T-helper 2 cell treated with Interferon-gamma antibody and Interleukin-4, amounts not matched to agents 100 ng/mL and 5 ng/mL, for 36 hours (primary cell): ENCODE data around the gene IFI35. TPM values are rescaled to one million over a fixed set of nuclear protein-coding genes. Genes with fewer than 3 reads are reported as not detected.

ENCODE experiments used
- intact Hi-C: fragments of 100-400 bp; cut with micrococcal nuclease; formaldehyde crosslinking; loops from one replicate; pipeline ENCODE4 v1.15.1; 2023
- total RNA-seq: library from RNA; stranded (reverse); gene quantifications from 2 replicates; pipeline ENCODE4 v1.2.3, GENCODE V29; 2022

IFI35 gene
- total RNA-seq, 1 donor from 2014 or later, result 101 TPM

DNA sequence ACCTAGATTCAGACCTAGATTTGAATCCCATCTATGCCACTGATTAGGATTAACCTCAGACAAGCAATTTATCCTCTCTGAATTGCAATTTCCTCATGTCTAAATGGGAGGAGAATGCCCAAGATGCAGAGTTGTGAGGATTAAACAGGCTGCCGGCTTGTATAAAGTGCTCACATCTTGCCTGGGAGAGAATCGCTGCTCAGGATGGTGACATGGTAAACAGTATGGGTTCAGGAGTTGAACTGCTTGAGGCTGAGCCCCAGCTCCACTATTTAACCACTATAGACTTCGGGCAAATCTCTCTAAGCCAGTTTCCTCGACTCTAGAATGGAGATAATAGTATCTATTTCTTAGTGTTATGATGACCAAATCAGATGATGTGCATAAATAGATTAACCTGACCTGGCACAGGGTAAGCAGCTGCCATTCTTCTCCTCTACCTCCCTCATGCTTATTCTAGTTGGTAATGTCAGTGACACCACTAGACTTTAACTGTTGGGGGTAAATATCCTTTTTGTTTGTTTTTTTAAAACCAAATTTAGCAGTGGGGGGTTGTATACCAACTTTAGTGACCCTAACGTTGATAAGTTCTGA, 9.1 kb upstream of the IFI35 start:
- intact Hi-C loops, result loop anchor here (5.0 to 10.0 kb wide), 2 partner anchors 130 to 487 kb away; partner anchors contain the start of genes BRCA1 and DHX8

DNA sequence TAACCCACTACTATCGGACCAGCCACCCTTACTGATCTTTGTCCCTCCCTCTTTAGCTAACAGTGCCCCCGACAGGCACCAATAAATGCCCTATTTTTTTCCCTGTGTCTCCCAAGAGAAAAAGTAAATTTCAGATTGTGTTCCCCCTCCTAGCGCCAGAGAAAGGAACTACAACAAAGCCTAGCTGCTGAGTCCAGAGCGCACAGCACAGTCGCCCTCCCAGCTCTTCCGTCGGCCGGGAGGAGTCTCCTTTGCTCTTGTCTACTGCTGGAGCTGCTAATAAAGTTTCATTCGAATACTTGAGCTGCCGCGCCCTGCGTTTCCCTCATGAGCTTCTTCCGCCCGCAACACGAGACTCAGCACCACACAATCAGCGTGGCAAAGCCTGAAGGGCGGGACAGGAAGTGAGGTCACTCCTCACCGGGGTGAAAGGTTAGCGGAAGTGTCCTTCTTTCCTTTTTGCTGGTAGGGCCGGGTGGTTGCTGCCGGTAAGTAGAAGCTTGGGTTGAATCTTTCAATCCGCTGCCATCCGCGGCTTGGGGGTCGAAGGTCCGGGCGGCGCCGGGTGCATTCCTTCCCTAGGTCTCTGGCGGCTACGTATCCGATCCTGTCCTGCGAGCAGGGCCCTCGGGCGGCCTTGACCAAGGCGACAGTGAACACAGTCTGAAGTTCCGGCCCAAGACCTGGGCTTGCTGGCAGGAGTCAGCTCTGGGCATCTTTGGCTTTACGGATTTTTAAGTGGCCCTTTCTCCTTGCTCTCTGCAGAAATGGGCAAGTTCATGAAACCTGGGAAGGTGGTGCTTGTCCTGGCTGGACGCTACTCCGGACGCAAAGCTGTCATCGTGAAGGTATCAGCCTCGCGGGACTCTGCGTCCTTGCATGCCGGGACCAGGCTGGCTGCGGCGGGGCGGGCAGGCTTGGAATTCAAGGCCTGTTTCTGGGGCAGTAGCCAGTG, 8.3 kb upstream of the IFI35 start, which contains the start of gene RPL27:
Gene RPL27, plus strand, starts transcription at position 436 of the 955 bp plus-strand sequence. Its CDS starts 332 bp downstream, at position 768.
- intact Hi-C loops, result loop anchor here (1.0 to 10.0 kb wide), 8 partner anchors 8 to 487 kb away; partner anchors contain the start of genes AARSD1, BRCA1, DHX8 and IFI35

DNA sequence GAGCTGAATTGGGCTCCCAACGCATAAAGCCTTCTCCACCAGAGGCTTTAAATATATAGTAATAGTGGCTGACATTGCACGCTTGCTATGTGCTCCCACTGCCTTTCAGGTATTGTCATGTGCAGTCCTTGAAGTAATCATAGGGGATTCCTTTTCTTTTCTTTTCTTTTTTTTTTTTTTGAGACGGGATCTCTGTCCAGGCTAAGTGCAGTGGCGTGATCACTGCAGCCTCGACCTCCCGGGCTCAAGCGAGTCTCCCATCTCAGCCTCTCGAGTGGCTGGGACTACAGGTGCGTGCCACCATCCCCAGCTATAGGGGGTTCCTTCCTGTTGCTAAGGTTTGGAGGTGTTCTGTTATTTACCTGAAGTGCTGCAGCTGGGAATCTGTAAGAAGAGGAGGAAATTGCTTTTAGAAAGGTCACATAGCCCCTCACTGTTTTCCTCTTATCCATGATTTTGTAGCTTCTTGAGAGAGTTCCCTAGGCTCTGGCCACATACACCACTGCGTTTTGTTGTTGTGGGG, 7.5 kb upstream of the IFI35 start:
- intact Hi-C loops, result loop anchor here (2.0 to 10.0 kb wide), 3 partner anchors 34 to 486 kb away; partner anchors contain the start of genes AARSD1, BRCA1 and DHX8

DNA sequence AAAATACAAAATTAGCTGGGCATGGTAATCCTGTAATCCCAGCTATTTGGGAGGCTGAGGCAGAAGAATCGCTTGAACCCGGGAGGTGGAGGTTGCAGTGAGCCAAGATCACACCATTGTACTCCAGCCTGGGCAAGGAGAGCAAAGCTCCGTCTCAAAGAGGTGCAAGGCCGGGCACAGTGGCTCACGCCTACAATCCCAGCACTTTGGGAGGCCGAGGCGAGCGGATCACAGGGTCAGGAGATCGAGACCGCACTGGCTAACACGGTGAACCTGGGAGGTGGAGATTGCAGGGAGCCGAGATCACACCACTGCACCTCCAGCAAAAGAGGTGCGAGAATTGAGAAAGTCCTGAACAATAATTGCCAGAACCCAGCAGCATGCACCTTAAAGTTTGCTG, 5.7 kb upstream of the IFI35 start:
- intact Hi-C loops, result loop anchor here (10.0 kb wide), 1 partner anchor 214 kb away; the partner anchor contains the start of gene TMEM106A

DNA sequence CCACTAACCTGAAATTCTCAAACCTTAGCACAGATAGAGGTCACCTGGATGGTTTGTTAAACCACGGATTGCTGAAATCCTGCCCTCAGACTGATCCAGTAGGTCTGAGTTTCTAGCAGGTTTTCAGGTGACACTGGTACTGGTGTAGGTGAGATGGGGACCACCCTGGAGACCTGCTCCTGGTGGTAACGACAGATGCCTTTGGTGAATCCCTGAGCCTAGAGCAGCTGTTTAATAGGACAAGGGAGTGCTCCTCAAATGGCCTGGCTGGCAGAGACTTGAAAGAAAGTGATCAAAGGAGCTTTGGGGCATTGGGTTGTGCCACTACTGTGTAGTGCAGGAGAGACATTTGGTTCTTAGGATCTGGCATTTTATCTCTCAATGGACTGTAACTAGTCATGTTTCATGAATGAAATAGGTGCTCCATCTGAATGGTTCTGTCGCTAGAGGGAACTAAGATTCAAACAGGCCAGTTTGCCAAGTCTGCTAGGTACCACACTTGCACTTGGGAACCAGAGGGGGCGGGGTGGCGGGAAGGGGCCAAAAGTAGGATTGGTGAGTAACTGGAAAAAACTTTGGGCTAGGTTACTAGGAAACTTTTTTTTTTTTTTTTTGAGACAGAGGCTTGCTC, 2.9 kb upstream of the IFI35 start:
- intact Hi-C loops, result loop anchor here (10.0 kb wide), 1 partner anchor 211 kb away; the partner anchor contains the start of gene TMEM106A

DNA sequence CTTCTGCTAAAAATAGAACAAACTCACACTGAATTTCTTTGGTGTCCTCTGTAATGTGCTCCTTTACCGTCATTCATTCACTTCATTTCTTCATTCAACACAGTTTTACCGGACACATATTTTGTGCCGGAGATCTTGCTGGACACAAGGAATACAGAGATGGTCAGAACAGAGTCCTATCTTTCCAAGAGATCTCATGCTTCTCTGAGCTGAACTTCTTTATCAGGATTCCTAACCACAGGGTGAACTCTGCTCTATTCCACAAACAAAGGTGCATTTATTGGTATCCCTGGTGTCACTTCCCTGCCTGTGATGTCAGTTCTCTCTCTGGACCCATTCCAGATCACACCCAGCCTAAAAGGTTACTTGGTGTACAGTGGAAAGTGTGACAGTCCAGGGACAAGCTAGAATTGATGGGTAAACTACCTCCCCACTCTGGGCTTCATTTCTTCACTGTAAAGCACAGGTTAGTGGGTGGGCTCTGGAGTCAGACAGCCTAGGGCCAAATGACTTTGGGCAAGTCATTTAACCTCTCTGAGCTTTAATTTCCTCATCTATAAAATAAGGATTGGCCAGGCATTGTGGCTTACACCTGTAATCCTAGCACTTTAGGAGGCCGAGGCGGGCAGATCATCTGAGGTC, 4.2 kb downstream of the IFI35 start:
- intact Hi-C loops, result no loop called here

DNA sequence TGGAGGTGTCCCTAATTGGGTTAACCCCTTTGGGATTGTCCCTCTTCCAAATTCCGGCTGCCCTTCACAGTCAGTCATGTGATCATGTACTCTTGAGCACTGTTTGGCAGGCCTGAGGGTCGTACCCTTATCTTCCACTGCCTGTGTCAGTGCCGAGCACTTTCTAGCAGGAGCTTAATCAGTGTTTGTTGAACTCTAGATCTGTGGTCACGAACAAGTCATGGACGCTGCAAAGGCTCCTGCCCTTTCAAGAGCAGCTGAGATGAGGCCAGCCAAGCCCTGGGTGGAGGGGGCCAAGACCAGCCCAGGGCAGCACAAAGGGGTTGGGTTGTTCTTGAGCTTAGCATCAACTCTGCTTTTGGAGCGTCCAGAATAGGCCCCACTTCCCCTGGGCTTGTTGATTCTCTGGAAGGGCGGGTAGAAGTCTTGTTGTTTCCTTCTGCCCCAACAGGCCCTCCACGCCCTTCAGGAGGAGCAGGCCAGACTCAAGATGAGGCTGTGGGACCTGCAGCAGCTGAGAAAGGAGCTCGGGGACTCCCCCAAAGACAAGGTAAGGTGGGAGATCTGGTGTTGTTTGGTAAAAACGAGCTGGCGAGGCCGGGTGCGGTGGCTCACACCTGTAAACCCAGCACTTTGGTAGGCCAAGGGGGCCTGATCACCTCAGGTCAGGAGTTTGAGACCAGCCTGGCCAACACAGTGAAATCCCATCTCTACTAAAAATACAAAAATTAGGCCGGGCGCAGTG, 5.3 kb downstream of the IFI35 start:
- intact Hi-C loops, result no loop called here

DNA sequence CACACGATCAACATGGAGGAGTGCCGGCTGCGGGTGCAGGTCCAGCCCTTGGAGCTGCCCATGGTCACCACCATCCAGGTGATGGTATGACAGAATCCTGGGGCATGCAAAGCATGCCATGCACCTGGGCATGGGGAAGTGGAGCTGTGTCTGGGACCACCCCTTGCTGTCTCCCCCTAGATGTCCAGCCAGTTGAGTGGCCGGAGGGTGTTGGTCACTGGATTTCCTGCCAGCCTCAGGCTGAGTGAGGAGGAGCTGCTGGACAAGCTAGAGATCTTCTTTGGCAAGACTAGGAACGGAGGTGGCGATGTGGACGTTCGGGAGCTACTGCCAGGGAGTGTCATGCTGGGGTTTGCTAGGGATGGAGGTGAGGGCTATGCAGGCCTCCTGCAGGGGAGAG, 6.7 kb downstream of the IFI35 start:
- intact Hi-C loops, result no loop called here

DNA sequence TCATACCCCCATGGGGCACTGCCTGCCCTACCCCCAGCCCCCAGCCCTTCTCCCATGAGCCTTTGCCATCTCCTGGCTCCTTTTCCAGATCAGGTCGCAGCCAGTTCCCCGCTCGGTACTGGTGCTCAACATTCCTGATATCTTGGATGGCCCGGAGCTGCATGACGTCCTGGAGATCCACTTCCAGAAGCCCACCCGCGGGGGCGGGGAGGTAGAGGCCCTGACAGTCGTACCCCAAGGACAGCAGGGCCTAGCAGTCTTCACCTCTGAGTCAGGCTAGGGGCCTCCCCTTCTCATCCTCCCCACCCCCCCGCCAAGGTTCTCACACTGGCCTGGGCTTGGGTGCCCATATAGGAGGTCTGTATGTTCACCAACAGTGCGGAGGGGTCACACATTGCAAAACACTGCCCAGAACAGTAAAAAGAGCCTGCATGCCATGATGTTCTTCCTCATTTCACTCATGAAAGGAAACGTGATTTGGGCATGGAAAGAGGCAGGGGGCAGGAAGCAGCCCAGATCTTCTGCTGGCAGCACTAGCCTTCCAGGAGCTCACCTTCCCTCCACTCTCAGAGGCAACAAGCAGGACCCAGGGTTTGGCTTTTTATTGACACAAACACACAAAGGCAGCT, 7.5 kb downstream of the IFI35 start:
- intact Hi-C loops, result no loop called here

DNA sequence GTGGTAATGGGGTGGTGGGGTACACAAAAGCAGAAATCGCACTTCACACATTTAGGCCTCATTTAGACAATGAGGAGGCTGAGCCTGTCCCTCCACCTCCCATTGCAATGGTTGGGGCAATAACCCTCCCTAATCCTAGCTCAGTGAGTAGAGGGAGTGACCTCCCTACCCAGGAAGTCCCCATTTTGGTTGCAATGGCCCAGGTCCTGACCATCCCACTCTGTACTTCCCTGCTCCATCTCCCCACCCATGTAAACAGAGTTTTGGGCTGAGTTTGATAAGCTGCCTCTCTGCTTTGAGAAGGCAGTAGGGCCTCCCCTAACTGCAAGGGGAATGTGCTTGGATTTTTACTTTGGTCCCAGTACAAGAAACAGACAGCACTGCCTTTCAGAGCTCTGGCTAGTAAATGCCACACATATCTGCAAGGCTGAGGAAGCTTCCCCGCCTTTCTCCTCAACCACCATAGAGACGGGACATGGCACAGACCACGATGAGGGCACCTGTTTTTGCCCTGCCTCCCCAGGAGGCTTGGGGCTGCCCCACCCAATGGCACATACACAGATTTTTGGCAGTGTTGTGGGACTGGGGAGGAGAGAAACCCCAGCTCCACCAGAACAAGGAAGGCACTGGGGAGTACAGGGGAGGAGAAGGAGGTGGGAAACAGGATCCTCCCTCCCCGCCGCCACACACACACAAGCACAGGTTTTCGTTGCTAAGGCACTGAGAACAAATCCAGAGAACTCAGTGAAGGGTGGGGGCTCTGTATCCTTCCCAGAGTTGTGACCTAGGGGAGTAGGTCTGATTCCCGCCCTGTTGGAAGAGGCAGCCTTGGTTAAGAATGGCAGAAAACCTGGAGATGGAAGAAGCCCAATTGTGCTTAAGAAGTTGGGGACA, 8.3 kb downstream of the IFI35 start:
- intact Hi-C loops, result no loop called here

DNA sequence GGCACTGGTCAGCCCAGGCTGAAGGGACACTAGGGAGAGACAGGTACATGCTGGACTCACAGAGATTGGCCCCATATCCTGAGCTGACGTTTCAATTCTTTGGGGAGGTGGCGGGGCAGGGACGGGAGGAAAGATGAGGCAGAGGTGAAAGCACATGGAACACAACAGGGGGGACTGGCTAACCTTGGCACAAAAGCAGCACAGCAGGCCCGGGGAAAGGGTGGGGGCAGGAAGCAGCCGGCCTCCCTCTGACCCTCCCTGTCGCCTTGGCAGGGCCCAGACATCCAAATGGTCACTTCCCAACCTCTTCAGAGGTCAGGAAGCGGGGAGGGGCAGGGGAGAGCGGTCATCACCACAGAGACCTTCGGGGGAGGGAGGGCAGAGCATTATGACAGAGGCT, 9.0 kb downstream of the IFI35 start:
- intact Hi-C loops, result no loop called here

DNA sequence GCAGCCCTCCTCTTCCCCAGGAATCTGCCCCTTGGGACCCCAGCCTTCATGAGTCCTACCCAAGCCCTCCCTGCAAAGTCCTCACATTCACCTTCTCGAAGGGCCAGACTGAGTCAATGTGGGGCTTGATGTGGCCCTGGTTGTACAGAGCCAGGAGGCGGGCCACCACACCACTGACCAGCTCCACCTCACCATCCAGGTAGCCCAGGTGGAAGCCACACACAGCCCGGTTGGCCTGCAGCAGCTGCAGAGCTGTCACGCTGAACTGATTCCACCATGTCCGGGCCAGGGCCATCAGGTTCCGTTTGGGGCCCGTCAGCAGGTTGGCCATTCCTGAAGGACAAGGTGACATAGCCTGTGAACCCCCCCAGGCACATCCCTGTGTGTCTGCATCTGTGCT, 9.6 kb downstream of the IFI35 start:
- intact Hi-C loops, result no loop called here

DNA sequence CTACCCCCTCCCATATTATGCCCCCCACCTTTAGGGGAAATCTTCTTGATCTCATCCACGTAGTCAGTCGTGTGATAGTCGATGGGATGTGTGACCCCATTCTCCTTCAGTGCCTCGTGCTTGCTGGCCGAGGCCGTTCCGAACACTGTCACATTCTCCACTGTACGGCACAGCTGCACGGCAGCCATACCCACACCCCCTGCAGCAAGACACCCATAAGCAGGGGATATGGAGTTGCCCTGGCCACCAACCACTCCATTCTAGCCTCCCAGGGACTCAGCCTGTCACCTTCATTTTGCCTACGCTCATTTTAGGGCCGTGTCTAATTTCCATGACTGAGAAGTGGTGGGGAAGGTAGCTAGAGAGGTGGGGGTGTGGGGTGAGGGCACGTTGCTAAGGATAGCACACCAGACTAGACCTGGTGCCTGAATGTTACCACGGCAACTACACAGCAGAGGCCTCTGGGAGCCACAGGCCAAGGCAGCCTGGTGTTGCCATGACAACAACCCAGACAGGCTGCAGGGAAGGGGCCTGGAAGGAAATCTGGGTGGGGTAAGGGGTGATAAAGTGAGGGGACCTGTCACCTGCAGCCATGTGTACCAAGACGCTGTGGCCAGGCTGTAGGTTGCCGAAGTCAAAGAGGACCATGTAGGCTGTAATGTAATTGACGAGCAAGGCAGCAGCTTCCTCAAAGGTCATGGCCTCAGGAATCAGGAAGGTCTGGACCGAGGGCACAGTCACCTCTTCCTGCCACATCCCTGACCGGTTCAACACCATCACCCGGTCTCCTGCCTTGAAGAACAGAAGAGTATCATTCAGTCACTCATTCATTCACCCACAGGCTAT, 11.6 kb downstream of the IFI35 start:
- intact Hi-C loops, result no loop called here

DNA sequence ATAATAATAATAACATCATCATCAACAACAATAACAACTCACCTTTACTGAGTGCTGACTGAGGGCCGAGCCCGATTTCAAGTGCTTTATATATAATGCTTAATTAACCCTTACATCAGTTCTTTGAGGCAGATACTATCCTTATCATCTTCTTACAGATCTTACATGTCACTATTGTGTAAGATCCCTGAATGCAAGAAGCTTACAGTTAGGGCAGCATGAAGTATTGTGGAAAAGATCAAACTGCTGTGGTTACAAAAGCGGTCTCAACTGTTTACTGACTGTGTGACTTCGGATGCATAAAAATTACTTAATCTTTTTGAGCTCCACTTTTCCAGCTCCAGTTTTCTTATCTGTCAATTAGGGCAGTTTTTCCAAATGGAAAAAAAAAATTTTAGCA, 12.3 kb downstream of the IFI35 start:
- intact Hi-C loops, result no loop called here

DNA sequence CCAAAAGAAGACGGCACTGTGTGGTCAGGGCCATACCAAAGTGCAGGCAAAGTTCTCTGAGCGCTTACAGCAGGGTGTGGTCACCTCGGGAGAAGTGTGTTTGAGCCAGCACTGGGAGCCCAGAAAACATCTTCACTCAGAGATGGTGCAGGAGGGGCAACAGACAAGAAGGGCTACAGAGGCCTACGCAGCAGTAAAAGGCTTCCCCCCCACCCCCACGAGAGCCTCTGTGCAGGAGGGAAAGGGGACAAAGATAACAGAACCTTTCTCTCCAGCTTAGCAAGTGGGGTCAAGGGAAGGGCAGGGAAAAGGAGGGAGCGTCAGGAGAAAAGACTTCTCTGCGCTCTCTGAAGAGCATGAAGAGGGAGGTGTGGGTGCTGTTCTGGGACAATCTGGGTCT, 12.8 kb downstream of the IFI35 start:
- intact Hi-C loops, result no loop called here

DNA sequence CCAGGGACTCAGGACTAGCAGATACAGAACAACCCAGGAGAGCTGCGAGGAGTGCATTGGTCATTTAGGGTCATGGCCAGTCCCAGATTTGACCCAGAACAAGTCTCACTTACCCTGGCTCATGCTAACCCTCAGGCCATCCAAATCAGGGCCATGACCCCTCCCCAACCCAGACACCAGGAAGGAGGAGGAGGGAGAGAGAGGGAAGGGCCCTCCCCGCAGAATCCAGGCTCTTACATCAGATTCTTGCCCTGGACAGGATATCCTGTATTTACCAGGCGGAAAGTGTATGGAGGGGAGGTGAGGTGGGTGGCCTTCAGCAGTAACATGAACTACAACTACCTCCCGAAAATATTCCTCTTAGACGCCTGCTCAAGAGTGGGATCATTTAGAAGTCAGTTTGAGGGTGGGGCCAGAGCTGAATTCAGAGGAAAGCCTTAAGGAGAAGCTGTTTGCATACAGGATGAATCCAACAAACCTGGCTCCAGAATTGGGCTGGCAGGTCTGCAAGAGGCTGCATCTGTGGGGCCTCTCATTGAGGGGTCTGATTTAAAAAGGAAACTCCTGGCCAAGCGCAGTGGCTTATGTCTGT, 13.5 kb downstream of the IFI35 start:
- intact Hi-C loops, result loop anchor here (2.0 to 5.0 kb wide), 2 partner anchors 39 to 343 kb away; partner anchors contain the start of genes PLEKHH3, PTGES3L and RUNDC1
